GM12801 (cell line): ENCODE data around the gene USP32.

Experiments used
- CTCF ChIP-seq: IDR thresholded peaks from one replicate; pipeline ENCODE4 v1.5.1; 2011; ENCODE audit warnings: control low read depth; ENCODE audit not compliant: insufficient read length; ENCODE audit errors: extremely low read depth

The USP32 gene

GRCh38 chr17:60300011-60300410 is 91.9 kb downstream of the USP32 start:
- no peak for TF ChIP-seq CTCF

GRCh38 chr17:60297760-60298401 is 94.1 kb downstream of the USP32 start:
- TF ChIP-seq CTCF = no peak

GRCh38 chr17:60296177-60296576 is 95.8 kb downstream of the USP32 start:
- TF ChIP-seq CTCF = no peak

- no peak for TF ChIP-seq CTCF
Observed at GRCh38 chr17:60293580-60294335, 98.2 kb downstream of the USP32 start.

GRCh38 chr17:60292697-60293096 is 99.2 kb downstream of the USP32 start:
- TF ChIP-seq CTCF = no peak

- no peak for TF ChIP-seq CTCF
Observed at GRCh38 chr17:60284709-60285108, 107.2 kb downstream of the USP32 start.

GRCh38 chr17:60283816-60284215 is 108.1 kb downstream of the USP32 start:
- TF ChIP-seq CTCF = no peak
